MM.1S (cell line): ENCODE data around the gene VEGFC.

ENCODE experiments used
- DNase-seq: peaks from one replicate; pipeline ENCODE4 v3.0.0-alpha.2; 2015
- H2AFZ ChIP-seq: fragments of 300-600 bp; sonication (generic); 2 replicates; pipeline ENCODE4 v1.6.0; 2016; ENCODE audit warnings: antibody characterized with exemption, low read length
- H3F3A ChIP-seq: fragments of 300-600 bp; sonication (generic); 2 replicates; pipeline ENCODE4 v1.6.1; 2016; ENCODE audit warnings: mild to moderate bottlenecking, antibody characterized with exemption, low read length, moderate library complexity, mixed read lengths; ENCODE audit not compliant: insufficient read depth
- H3K27ac ChIP-seq: fragments of 300-600 bp; sonication (generic); 2 replicates; pipeline ENCODE4 v1.5.1; 2016; ENCODE audit warnings: mild to moderate bottlenecking, low read length
- H3K27me3 ChIP-seq: fragments of 300-600 bp; sonication (generic); replicated peaks from 2 replicates; pipeline ENCODE4 v1.6.0; 2016; ENCODE audit warnings: low read length; ENCODE audit not compliant: insufficient read depth
- H3K36me3 ChIP-seq: fragments of 300-600 bp; sonication (generic); replicated peaks from 2 replicates; pipeline ENCODE4 v1.6.1; 2016; ENCODE audit warnings: mild to moderate bottlenecking, low read length, mixed read lengths; ENCODE audit not compliant: insufficient read depth
- H3K4me1 ChIP-seq: fragments of 300-600 bp; sonication (generic); 2 replicates; pipeline ENCODE4 v1.6.1; 2016; ENCODE audit warnings: low read length, mixed read lengths
- H3K4me2 ChIP-seq: fragments of 300-600 bp; sonication (generic); 2 replicates; pipeline ENCODE4 v1.6.0; 2016; ENCODE audit warnings: low read depth, low read length
- H3K4me3 ChIP-seq: fragments of 300-600 bp; sonication (generic); 2 replicates; pipeline ENCODE4 v1.5.1; 2016; ENCODE audit warnings: low read length, mixed read lengths
- H3K79me2 ChIP-seq: fragments of 300-600 bp; sonication (generic); 2 replicates; pipeline ENCODE4 v1.6.1; 2016; ENCODE audit warnings: mixed run types, low read length, mixed read lengths
- H3K9ac ChIP-seq: fragments of 300-600 bp; sonication (generic); 2 replicates; pipeline ENCODE4 v1.6.1; 2016; ENCODE audit warnings: low read length, mixed read lengths
- H3K9me2 ChIP-seq: fragments of 300-600 bp; sonication (generic); replicated peaks from 2 replicates; pipeline ENCODE4 v1.6.1; 2016; ENCODE audit warnings: mild to moderate bottlenecking, low read length, mixed read lengths; ENCODE audit not compliant: insufficient read depth
- H3K9me3 ChIP-seq: fragments of 300-600 bp; sonication (generic); replicated peaks from 2 replicates; pipeline ENCODE4 v1.6.1; 2016; ENCODE audit warnings: mild to moderate bottlenecking, low read length, mixed read lengths; ENCODE audit not compliant: insufficient read depth
- H4K20me1 ChIP-seq: fragments of 300-600 bp; sonication (generic); 2 replicates; pipeline ENCODE4 v1.6.1; 2016; ENCODE audit warnings: mild to moderate bottlenecking, low read length, moderate library complexity, mixed read lengths; ENCODE audit not compliant: insufficient read depth
- CTCF ChIP-seq: fragments of 300-600 bp; sonication (generic); IDR thresholded peaks from 2 replicates; pipeline ENCODE4 v1.5.1; 2016; ENCODE audit warnings: antibody characterized with exemption, low read length, mixed read lengths
- EZH2 ChIP-seq: fragments of 300-600 bp; sonication (generic); optimal IDR thresholded peaks from 2 replicates; pipeline ENCODE3; 2017; ENCODE audit warnings: low read depth, mild to moderate bottlenecking, antibody characterized with exemption, low read length, mixed read lengths
- EZH2phosphoT487 ChIP-seq: fragments of 300-600 bp; sonication (generic); IDR thresholded peaks from 2 replicates; pipeline ENCODE4 v1.6.1; 2018; ENCODE audit warnings: antibody characterized with exemption, low read length

Gene VEGFC

GRCh38 chr4:176780995-176781738, 11.6 kb downstream of the VEGFC start:
- no peak overlapping the region for H3K4me3 ChIP-seq
- no peak for TF ChIP-seq EZH2phosphoT487
- no peak for TF ChIP-seq EZH2
- TF ChIP-seq CTCF: no peak

GRCh38 chr4:176779421-176779820, 13.3 kb downstream of the VEGFC start:
- Histone ChIP-seq H3K9me3 (no peaks in the 10 kb centered on the region), H4K20me1 (no peaks in the 10 kb centered on the region), H3K4me3 (no peak overlapping the region), H3K9me2 (no peaks in the 10 kb centered on the region), H3K36me3 (no peaks in the 10 kb centered on the region), H3K27me3 (no peaks in the 10 kb centered on the region), H3K27ac (no peak overlapping the region), H3K79me2 (no peaks in the 10 kb centered on the region), H3K9ac (no peak overlapping the region), H3K4me2 (no peak overlapping the region), H3K4me1 (no peaks in the 10 kb centered on the region), H3F3A (no peaks in the 10 kb centered on the region), H2AFZ (no peak overlapping the region)
- no peak for TF ChIP-seq EZH2
- no peak for TF ChIP-seq CTCF
- TF ChIP-seq EZH2phosphoT487: no peak
- DNase-seq: no peak

More at GRCh38 chr4:176780995-176781738, 11.6 kb downstream of the VEGFC start:
- no peak overlapping the region for H3K4me2 ChIP-seq
- no peaks in the 10 kb centered on the region for H3K36me3 ChIP-seq
- H3F3A ChIP-seq: no peaks in the 10 kb centered on the region
- no peaks in the 10 kb centered on the region for H3K9me2 ChIP-seq
- H2AFZ ChIP-seq: no peak overlapping the region
- H3K27me3 ChIP-seq: no peaks in the 10 kb centered on the region
- H3K9me3 ChIP-seq: no peaks in the 10 kb centered on the region
- no peak for DNase-seq
- no peaks in the 10 kb centered on the region for H3K79me2 ChIP-seq
- no peaks in the 10 kb centered on the region for H4K20me1 ChIP-seq
- no peak overlapping the region for H3K9ac ChIP-seq
- H3K4me1 ChIP-seq: no peaks in the 10 kb centered on the region
- H3K27ac ChIP-seq: no peak overlapping the region

- no peak overlapping the region for H3K4me2 ChIP-seq
These were observed 14.2 kb downstream of the VEGFC start for GRCh38 chr4:176778491-176778890.

More at GRCh38 chr4:176778491-176778890, 14.2 kb downstream of the VEGFC start:
- no peak overlapping the region for H3K4me3 ChIP-seq
- H3K27me3 ChIP-seq: no peaks in the 10 kb centered on the region
- no peaks in the 10 kb centered on the region for H3K9me2 ChIP-seq
- H3K9ac ChIP-seq: no peak overlapping the region
- no peaks in the 10 kb centered on the region for H4K20me1 ChIP-seq
- no peak overlapping the region for H3K27ac ChIP-seq
- no peaks in the 10 kb centered on the region for H3F3A ChIP-seq
- no peak for TF ChIP-seq EZH2
- no peak for TF ChIP-seq EZH2phosphoT487
- no peak for TF ChIP-seq CTCF
- H3K9me3 ChIP-seq: no peaks in the 10 kb centered on the region
- no peaks in the 10 kb centered on the region for H3K79me2 ChIP-seq
- H3K4me1 ChIP-seq: no peaks in the 10 kb centered on the region
- H3K36me3 ChIP-seq: no peaks in the 10 kb centered on the region
- DNase-seq: no peak
- H2AFZ ChIP-seq: no peak overlapping the region
